Esophagus muscularis mucosa (tissue), 4 donors: ENCODE results near the gene CLIP1. TPM values are rescaled to one million over a fixed set of nuclear protein-coding genes. Genes with fewer than 3 reads are reported as not detected.
"Not testable (repeated sequence)": the region's sequence is repeated elsewhere in the genome, so short reads cannot be mapped to it uniquely, and the experiment has no call there.

ENCODE experiments used
- DNase-seq: peaks from one replicate; pipeline ENCODE4 v3.0.0-alpha.2; 2017; ENCODE audit errors: extremely low spot score
- H3K27ac ChIP-seq, 4 donors: fragments of 200-600 bp; sonication (generic); replicated peaks in 1 of 4; 1 replicate in 3 of 4; 2 replicates in 1 of 4; pipeline ENCODE4 v1.5.1; 2016 to 2019; ENCODE audit warnings: mild to moderate bottlenecking in 1 of 4
- H3K27me3 ChIP-seq, 4 donors: fragments of 200-600 bp; sonication (generic); one replicate each; pipeline versions ENCODE4 v1.5.1 to v1.6.0; 2016 to 2019
- H3K36me3 ChIP-seq, 4 donors: fragments of 200-600 bp; sonication (generic); one replicate each; pipeline ENCODE4 v1.5.1; 2016 to 2019
- H3K4me1 ChIP-seq, 4 donors: fragments of 200-600 bp; sonication (generic); one replicate each; pipeline ENCODE4 v1.5.1; 2016 to 2019
- H3K4me3 ChIP-seq, 4 donors: fragments of 200-600 bp; sonication (generic); 1 replicate in 2 of 4; 2 replicates in 2 of 4; pipeline ENCODE4 v1.5.1; 2016 to 2019; ENCODE audit warnings: mild to moderate bottlenecking in 4 of 4, moderate library complexity in 1 of 4
- H3K9me3 ChIP-seq, 4 donors: fragments of 200-600 bp; sonication (generic); 1 replicate in 3 of 4; 2 replicates in 1 of 4; pipeline ENCODE4 v1.5.1; 2016 to 2019
- CTCF ChIP-seq, 3 experiments: fragments of 200-600 bp in 2 of 3; fragments of 450-650 bp in 1 of 3; sonication (generic) in 2 of 3; IDR thresholded peaks; one replicate each; pipeline ENCODE4 v1.5.1; 2017 to 2019; ENCODE audit warnings: antibody characterized with exemption in 3 of 3, mild to moderate bottlenecking in 2 of 3, moderate library complexity in 1 of 3
- EP300 ChIP-seq: sonication (generic); formaldehyde crosslinking; IDR thresholded peaks from one replicate; pipeline ENCODE4 v1.6.1; 2017; ENCODE audit warnings: antibody characterized with exemption
- POLR2A ChIP-seq: fragments of 450-650 bp; IDR thresholded peaks from one replicate; pipeline ENCODE4 v1.6.1; 2017; ENCODE audit warnings: antibody characterized with exemption, moderate library complexity, mild to moderate bottlenecking, low read depth
- POLR2AphosphoS5 ChIP-seq, 2 donors: sonication (generic); formaldehyde crosslinking; IDR thresholded peaks; one replicate each; pipeline ENCODE4 v1.6.1; 2017; ENCODE audit warnings: antibody characterized with exemption in 2 of 2
- WGBS: methylation state at CpG from one replicate; pipeline ENCODE4 v1.1.5; 2018; 5-methylcytosine and 5-hydroxymethylcytosine counted together
- intact Hi-C: fragments of 100-400 bp; cut with DNase I; formaldehyde crosslinking; loops from one replicate; pipeline ENCODE4 v1.15.1; 2023
- total RNA-seq, 4 donors: library from RNA; depleted of rRNA; stranded (reverse); fragments of >200 nt; gene quantifications; one replicate each; pipeline versions ENCODE4 v1.1.0 to v1.2.1, GENCODE V29; 2016

CLIP1 gene
- total RNA-seq, 4 donors from 2014 or later = 234 to 263 (median 250) TPM

GRCh38 chr12:122399254-122399591 is 23.2 kb downstream of the CLIP1 start:
- no peak for DNase-seq

GRCh38 chr12:122397981-122398380 is 24.5 kb downstream of the CLIP1 start:
- not testable (repeated sequence) for H3K4me3 ChIP-seq, H3K9me3 ChIP-seq, H3K36me3 ChIP-seq, H3K27me3 ChIP-seq, DNase-seq
- 92% methylated on average over 6 of the region's 6 CpGs for WGBS
- intact Hi-C loops = loop anchor here (2.0 kb wide), 1 partner anchor 75 kb away; no protein-coding TSS in a partner anchor
- Histone ChIP-seq H3K4me1 (peaks cover 16 to 79% (median 71%) of the 10 kb centered on the region in 4 donors), H3K27ac (peak overlapping the region; percentile 87 to 95 (median 90))

More at GRCh38 chr12:122399254-122399591, 23.2 kb downstream of the CLIP1 start:
- 45% methylated on average over 2 of the region's 2 CpGs for WGBS
- H3K27ac ChIP-seq = peak overlapping the region; percentile 87 to 95 (median 90)
- peaks cover 0 to 3% (median 1%) of the 10 kb centered on the region in 4 donors for H3K36me3 ChIP-seq
- intact Hi-C loops = loop anchor here (2.0 kb wide), 1 partner anchor 74 kb away; no protein-coding TSS in a partner anchor
- peak overlapping the region; percentile 21 to 26 (median 22) for H3K4me3 ChIP-seq
- no peaks in the 10 kb centered on the region for H3K9me3 ChIP-seq
- H3K27me3 ChIP-seq = no peaks in the 10 kb centered on the region
- peaks cover 16 to 79% (median 74%) of the 10 kb centered on the region in 4 donors for H3K4me1 ChIP-seq
- TF ChIP-seq POLR2AphosphoS5 (IDR thresholded peaks at IDR 0.05) (no peak), CTCF (IDR thresholded peaks at IDR 0.05) (no peak), EP300 (no peak), POLR2A (no peak)

- Histone ChIP-seq H3K4me1 (peaks cover 13 to 67% (median 60%) of the 10 kb centered on the region in 4 donors), H3K36me3 (peaks cover 0 to 3% (median 1%) of the 10 kb centered on the region in 4 donors), H3K9me3 (no peaks in the 10 kb centered on the region), H3K27ac (peak overlapping the region; percentile 45 to 92 (median 66)), H3K27me3 (no peaks in the 10 kb centered on the region), H3K4me3 (no peak overlapping the region)
- DNase-seq = no peak
- TF ChIP-seq CTCF (IDR thresholded peaks at IDR 0.05) (no peak), EP300 (no peak), POLR2AphosphoS5 (IDR thresholded peaks at IDR 0.05) (no peak), POLR2A (no peak)
- intact Hi-C loops = no loop called here
- WGBS = 66% methylated on average over 3 of the region's 3 CpGs
Observed at GRCh38 chr12:122395319-122395718, 27.1 kb downstream of the CLIP1 start.

- H3K9me3 ChIP-seq = no peaks in the 10 kb centered on the region
- no peak for DNase-seq
- no peaks in the 10 kb centered on the region for H3K27me3 ChIP-seq
- TF ChIP-seq EP300 (no peak), POLR2AphosphoS5 (IDR thresholded peaks at IDR 0.05) (peak in 1 of 2 donors; percentile 19)
- intact Hi-C loops = no loop called here
- H3K4me3 ChIP-seq = no peak overlapping the region
- H3K4me1 ChIP-seq = peaks cover 7 to 63% (median 57%) of the 10 kb centered on the region in 4 donors
- H3K36me3 ChIP-seq = peaks cover 0 to 3% (median 1%) of the 10 kb centered on the region in 4 donors
- H3K27ac ChIP-seq = peak overlapping the region; percentile 45 to 92 (median 66)
- 69% methylated on average over 14 of the region's 15 CpGs for WGBS
Observed at GRCh38 chr12:122394626-122395194, 27.8 kb downstream of the CLIP1 start.

GRCh38 chr12:122393817-122394216 is 28.7 kb downstream of the CLIP1 start:
- no peaks in the 10 kb centered on the region for H3K27me3 ChIP-seq
- no peak overlapping the region for H3K4me3 ChIP-seq
- peaks cover 0 to 3% (median 1%) of the 10 kb centered on the region in 4 donors for H3K36me3 ChIP-seq
- H3K9me3 ChIP-seq = no peaks in the 10 kb centered on the region
- intact Hi-C loops = no loop called here
- H3K4me1 ChIP-seq = peaks cover 0 to 61% (median 54%) of the 10 kb centered on the region in 4 donors
- H3K27ac ChIP-seq = peak overlapping the region; percentile 1 to 92 (median 42)
- 89% methylated on average over 4 of the region's 4 CpGs for WGBS
- DNase-seq = no peak
- TF ChIP-seq CTCF (IDR thresholded peaks at IDR 0.05) = no peak
- TF ChIP-seq EP300 = no peak
- no peak for TF ChIP-seq POLR2AphosphoS5 (IDR thresholded peaks at IDR 0.05)
